Stimulated activated CD8-positive, alpha-beta memory T cell treated with anti-CD3 and anti-CD28 coated beads, Interleukin-4, amount 100 ng/mL, for 1 hour (primary cell): ENCODE data around the gene GRPEL2.
"Not testable (repeated sequence)": the region's sequence is repeated elsewhere in the genome, so short reads cannot be mapped to it uniquely, and the experiment has no call there.

Source experiments
- DNase-seq, 2 donors: peaks; one replicate each; pipeline ENCODE4 v3.0.0-alpha.2; 2020; ENCODE audit warnings: low read depth in 2 of 2, low spot score in 1 of 2

The GRPEL2 gene

DNA sequence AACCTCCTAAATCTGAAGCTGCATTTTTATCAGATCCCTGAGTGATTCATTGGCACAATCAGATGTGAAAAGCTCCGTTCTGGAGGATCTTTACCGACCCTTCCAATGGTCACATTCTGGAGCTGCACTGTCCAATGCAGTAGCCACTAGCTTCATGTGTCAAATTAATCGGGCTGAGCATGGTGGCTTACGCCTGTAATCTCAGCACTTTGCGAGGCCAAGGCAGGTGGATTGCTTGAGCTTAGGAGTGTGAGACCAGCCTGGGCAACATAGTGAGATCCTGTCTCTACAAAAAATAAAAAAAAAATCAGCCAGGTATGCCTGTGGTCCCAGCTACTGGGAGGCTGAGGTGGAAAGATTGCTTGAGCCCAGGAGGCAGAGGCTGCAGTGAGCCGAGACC lies 30.1 kb downstream of the GRPEL2 start:
- no peak for DNase-seq

DNA sequence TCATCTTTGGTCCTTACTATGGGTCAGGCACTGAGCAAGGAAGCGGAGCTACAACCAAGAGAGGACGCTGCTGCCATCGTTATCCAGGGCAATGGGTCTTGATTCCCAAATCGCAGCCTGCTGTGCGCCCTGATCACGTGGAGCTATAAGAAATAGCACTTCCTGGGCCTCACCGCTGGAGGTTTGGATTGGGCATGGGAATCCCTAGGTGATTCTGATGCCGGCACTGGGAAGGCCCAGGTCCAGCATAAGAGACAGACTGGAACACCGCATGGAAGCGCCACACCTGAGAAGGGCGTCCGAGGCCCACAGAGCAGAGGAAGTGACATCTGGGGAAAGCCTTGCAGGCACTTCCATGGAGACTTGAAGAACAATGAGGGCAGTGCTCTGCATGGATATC lies 30.8 kb downstream of the GRPEL2 start:
- no peak for DNase-seq

DNA sequence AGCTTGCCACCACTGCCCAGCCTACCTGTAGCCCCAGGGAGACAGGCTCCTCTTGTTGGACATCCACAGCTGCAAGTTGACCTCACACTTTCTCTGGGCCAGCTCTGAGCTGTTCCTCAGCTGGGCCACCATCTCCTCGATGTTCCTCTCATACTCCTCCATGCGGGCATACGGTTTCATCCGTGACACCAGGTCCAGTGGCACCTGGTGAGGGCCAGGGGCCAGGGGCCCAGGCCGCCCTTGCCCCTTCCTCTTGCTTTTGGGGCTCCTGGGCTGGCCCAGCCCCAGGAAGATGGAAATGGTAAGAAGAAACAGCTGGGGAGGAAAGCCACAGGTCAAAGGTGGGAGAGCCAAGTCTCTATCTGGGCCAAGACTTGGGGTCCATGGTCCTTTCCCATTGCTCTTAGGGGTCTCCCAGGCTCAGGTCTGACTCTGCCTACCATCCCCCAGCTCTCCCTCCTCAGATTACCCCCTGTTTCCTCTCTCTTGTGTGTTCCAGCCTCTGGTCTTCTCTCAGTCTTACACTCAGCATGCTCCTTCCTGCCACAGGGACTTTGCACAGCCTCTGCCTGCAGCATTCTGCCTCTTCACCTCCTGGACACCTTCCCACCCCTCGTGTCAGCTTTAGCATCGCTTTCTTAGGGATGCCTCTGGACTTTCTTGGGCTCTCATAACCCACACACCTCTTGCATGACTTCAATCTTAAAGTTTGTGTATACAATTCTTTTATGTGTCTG lies 31.6 kb downstream of the GRPEL2 start:
- DNase-seq, result no peak

DNA sequence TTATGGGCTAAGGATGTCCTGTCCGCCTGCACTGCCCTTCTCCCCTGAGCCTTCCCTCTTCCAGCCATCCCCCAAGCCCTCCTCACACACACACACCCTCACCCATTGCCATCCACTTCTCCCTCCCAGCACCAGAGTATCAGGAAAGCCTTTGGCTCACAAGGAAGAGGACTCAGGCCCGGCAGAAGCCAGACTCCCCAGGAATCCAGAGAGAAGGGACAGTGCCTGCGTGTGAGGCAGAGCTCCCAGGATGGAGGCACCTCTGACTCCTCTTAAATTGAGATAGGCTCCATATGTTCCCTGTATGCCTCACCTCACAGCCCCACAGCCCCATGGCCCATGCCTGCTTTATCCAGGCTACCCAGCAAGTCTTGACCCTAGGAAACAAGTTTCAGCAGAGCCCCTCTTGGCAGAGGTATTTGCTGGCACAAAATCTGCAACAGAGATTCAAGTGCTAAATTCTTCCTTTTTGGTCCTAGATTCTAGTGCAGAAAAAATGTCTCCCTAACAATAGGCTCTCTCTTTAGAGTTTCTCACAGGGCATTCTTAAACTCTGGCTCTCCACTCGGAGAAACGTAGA lies 33.0 kb downstream of the GRPEL2 start:
- DNase-seq, result no peak

DNA sequence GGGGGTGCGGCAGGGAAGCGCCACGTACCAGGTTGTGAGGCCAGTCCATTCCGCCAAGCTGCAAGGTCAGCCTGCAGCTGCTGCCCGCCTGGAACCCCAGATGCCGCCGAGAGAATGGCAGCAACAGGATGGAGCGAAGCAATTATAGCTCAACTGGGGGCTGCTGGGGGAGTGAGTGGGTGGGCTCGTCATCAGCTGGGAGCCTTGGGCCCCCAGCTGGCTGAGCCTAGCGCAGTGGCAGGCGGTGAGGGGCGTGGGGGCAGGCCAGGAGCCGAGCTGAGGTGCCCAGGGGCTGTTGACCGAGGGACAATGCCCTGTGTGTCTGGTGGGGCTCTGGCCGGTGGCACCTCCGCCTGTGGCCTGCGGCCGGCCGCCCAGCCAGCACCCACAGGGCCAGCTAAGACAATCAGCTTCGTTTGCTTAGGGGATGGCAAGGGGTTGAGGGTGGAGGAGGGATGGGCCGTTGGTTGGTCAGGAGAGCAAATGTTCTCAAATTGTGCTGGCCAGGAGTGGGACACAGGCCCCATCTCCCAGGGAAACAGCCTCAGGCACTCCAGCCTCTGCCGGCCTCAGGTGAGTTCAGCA lies 34.0 kb downstream of the GRPEL2 start, which contains the start of gene IL17B:
IL17B (minus strand) TSS at position 116 of the 585 bp plus-strand sequence; CDS start at position 49, 67 bp downstream.
- DNase-seq, result no peak

DNA sequence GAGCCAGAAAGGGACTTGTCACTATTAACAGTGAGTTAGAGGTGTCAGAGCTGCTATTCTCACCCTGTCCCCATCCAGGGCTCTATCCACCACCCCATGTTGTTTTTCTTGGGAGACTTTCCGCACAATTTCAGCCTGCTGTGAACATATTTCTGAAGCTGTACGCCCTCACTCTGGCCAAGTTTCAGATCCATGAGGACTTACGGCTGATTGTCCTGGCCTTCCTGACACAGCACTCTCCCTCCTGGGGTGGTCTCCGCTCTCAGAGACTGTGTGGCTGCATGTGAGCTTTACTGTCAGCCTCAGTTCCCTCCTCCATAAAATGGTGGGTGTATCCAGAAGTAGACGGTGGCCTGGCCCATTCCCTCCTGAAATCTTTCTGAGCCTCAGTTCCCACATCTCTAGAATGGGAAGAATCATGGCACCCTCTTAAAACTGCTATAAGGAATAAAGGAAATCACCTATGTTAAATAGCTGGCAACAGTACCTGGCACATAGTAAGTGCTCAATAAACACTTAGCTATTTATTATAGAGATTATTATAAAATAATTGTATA lies 34.6 kb downstream of the GRPEL2 start:
- DNase-seq, result no peak

DNA sequence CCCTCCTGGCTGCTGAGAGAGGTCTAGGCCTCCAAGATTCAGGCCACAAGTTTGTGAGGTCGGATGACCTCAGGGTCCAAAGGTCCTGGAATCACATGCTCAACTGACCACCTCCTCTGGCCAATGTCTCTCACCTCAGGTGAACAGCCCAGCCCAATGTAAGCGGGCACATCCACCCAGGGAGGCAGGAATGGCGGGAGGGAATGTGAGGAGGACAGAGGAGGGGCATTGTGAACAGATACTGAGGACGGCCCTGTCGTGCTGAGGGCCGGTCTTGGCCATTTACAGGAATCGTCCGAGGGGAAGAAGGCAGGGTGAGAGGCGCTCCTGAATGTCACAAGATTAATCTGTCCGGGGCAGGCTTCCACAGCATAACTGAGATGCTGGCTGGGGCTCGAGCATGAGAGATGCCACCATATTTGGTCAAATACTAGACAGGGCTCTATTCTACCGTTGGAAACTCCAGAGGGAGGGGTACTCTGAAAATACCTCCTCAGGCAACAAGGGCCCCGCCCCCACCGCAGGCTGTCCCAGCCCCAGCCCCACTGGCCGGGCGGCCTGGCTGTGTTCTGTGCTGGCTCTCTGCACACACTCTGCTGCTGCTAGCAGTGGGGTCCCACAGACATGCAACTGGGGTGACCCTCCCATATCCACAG lies 35.3 kb downstream of the GRPEL2 start:
- no peak for DNase-seq

DNA sequence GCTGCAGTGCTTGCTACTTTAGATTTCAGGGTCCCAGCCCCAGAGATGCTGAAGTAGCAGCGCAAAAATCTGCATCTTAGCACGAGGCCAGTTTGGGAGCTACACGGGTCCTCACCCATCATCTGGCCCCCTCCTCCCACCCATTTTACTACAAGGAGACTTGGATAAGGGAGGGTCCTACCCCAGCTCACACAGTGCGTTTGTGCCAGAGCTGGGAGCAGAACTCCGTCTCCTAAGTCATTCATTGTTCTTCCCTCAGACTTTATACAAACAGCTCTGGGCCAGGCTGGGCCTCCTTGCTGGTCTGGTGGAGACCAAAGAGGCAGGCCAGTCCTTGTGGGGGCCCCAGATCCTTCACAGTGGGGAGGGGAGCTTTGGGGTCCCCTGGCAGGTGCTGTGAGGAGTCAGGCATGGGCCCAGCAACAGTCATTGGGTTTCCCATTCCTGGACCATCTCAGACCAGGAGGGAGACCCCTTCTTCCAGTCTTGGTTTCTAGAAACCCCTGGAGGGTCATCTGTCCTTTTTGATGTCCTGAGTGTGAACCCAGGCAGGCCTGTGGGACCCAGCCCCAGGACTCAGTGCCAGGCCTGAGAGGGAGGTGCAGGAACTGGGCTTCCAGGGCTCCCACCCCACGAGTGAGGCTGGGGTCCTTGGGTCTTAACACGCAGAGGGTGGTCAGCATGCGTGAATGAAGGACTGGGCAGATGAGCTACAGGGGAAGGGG lies 36.1 kb downstream of the GRPEL2 start:
- no peak for DNase-seq

DNA sequence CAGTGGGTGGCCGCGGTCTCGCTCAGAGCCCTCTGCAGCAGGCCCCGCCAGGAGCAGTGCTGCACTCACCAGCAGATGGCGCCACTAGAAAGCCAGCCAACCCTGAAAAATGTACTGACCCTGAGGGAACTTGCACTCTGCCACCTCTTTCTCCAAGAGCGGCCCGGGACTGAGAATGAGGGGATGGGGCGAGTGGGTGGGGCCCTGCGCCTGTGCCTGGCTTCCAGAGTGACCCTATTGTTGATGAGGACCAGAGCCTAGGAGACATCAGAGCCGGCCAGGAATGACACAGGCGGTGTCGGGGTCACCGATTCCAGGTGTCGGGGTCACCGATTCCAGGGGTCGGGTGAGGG lies 36.7 kb downstream of the GRPEL2 start:
- DNase-seq, result peak; percentile 44 to 62

DNA sequence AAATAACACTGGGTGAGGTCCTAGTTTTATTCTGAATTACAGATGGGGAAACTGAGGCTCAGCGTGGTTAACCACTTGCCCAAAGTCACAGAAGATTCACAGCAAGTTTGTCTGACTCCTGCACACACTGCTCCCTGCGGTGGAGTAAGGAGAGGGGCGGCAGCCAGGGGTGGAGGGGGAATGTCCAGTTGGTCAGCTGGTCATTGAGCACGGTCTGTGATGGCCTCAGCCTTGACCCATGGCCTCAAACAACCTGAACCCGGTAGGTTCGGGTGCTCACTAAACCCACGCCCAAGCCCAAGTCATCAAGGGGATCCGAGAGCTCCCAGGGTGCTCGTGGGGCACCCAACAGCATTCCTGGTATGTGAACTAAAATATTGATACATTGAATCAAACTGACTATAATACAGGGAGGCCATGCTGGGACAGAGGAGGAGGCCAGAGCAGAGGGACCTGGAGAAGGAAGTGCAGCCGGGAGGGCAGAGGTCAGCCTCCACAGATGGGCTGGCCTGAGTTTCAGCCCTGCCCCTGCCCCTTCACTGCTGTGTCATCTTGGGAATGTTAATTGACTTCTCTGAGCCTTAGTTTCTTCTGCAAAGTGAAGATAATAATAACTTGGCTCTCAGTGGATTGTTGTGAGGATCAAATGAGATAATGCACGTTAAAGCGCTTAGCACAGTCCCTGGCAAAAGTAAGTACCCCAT lies 37.4 kb downstream of the GRPEL2 start:
- no peak for DNase-seq

DNA sequence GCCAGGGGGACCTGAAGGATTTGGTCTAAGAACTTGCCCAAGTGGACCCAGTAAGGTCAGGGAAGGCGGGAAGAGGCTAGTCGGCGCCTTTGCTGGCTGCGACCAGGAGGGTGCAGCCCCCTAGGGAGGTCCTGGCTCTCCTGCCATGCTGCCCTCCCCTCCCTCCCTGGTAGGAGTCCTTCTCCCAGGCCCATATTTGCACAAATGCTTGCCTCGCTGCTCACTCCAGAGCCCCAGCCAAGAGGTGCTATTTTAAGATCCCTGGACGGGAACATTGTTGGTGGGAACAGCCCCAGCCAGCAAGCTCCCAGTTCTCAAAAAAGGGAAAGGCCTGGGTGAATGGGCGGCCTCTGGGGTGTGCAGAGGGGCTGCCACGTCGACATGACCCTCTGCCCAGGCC lies 38.1 kb downstream of the GRPEL2 start:
- DNase-seq, result no peak

DNA sequence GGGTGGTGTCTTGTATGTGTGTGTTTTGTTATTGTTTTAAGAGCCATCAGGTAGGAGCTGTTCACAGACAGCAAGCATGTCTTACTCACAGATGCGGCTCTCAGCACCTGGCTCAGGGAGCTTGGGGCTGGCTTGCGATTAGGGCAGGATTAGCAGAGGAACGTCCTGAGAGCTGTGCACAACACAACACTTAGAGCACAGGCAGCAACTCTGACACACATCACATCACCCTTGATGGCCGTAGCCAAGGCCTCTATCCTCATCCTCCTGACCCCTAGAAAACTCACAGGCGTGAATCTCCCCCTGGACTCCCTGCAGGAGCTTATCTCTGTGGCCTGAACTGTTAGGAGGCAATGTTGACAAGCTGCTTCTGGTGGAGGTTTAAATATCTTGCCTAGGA lies 40.9 kb downstream of the GRPEL2 start:
- no peak for DNase-seq

DNA sequence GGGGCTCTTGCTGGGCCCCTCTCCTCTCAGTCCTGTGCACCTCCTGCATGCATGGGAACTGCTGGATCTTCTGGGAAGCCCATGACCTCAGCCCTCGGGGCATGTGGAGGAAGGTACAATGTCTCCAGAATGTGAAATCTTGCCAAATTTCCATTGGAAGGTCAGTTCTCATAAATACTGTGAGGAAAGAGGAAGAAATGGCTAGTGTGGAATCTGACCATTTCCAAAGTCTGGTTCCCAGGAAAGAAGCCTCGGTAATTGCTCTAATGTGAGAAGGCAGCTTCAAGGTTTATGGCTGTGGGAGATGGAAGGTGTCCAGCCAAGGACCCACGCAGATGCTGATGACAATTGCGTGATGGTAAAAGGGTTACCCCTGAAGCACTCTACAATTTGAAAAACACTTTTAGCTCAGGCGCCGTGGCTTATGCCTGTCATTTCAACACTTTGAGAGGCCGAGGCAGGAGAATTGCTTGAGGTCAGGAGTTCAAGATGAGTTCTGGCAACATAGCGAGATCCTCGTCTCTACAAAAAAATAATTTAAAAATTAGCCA lies 41.9 kb downstream of the GRPEL2 start:
- DNase-seq, result no peak

DNA sequence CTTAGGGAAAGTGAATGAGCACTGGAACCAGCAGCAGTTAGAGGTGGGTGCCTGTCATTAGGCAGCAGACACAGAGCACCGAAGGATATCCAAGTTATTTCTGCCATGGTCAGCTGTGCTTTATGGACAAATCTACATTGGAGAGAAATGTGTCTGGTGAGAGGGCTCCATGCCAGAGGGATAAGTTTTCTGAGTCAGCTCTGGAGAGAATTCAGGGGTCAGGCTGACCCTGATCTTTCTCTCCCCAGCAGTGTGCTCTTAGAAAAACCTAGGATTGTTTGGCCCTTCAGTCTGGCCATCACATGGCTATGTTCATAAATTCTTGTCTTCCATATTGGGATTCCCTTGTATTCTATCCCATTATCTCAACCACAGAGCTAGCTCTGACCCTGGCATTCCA lies 42.7 kb downstream of the GRPEL2 start:
- DNase-seq, result no peak

DNA sequence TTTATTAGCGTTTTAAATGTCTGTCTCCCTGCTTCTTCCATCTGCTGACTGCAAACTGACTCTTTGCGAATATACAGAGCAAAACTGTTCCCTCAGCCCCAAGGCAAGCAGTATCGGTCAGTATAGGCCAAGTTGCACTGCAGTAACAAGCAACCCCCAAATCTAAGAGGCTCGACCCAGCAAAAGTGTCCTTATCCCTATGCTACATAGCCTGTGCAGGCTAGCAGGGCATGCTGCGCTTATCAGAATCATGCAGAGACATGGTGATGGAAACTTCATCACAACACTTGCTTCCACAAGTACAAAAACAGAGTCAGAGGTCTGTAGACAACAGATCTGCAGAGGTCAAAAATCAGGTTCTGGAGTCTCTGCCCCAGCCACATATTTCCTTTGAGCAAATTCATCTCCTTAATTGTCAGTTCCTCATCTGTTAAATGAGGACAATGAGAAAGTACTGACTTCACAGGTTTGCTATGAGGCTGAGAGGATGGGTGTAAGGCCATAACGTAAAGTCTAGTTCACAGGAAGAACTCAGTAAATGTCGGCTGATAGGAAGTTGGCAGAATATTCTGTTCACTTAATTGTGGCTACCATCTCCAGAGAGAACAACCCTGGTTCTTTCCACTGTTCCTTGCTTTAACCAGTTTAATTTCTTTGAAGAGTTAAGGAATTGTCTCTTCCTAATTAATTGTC lies 43.3 kb downstream of the GRPEL2 start:
- DNase-seq, result no peak

DNA sequence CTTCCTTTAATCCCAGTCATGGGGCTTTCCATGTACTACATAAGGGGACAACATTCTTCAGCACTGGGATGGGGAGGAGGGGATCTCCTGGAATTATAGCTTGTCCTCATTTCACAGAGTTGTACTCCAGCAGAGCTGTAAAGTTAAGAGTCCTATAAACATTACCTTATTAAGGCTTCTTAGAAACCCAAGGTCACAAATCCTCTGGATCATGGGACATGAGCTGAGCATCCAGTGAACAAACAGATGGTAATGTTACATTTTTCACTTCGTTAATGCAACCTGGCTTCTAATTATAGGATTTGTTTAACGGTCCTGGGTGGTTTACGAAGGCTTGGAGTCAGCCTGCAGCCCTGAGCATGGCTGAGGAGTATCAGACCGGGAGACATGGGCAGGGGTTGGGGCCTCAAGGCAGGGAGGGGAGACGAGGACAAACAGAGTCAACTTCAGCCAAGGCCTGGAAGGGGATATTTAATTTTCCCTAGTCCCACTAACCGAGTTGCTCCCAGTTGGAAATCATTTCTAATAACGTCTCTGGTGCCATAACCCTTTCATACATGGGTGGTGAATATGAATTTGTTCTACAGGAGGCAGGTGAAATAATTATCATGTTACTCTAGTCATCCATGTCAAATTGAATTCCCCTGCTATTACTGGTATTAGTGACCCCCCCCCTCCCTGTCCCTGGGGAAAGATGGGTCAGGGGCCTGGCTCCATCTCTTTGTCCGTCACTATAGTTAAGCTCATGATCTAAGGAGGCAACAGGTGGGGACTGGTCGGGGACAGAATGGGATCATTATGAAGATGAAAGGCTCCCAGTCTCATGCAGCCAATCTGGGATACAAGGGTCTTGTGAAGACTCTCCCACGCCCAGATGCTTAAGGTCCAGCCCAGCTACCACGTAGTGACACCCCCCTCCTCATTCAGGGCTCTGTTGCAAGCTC lies 44.5 kb downstream of the GRPEL2 start:
- DNase-seq, result no peak

DNA sequence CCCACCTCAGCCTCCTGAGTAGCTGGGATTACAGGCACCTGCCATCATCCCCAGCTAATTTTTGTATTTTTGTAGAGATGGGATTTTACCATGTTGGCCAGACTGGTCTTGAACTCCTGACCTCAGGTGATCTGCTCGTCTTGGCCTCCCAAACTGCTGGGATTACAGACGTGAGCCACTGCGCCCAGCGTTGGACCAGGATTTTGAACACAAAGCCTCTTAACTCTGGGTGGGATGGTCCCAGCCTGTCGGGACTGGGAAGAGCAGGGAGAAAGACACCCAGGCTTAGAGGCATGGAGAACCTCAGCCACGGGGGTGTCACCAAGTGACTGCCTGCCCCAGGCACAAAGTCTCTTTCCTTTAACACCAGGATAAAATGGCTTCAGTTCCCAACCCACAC lies 45.8 kb downstream of the GRPEL2 start:
- not testable (repeated sequence) for DNase-seq

DNA sequence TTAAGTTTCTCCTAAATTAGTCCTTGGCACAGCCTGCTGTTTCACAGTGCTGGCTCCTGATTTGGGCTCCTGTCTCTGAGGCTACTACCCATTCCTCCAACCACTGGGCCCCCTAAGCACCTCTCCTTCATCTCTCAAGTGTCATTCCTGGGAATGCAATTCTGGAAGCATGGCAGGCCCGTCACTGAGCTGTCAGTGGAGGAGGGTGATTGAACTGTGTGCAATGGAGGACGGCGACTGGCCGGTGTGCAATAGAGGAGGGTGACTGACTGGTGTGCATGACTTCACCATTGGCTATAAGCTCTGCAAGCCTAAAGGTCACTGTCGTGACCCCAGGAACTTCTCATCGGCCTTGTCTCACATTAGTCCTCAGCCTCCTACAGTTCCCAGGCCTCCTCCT lies 46.2 kb downstream of the GRPEL2 start:
- DNase-seq, result no peak

DNA sequence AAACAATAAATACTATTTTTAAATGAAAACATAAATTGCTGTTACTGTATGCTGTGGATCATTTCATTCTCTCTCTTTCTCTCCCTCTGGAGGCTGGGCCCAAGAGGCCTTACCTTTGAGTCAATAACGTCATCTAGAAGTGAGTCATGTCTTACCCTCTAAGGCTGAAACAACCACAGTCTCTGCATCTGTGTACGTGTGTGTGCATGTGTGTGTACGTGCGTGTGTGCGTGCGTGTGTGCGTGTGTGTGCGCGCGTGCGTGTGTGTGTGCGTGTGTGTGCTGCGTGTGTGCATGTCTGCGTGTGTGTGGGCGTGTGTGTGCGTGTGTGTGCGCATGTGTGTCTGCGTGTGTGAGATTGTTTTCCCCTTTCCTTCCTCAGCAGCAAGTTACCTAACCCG lies 47.4 kb downstream of the GRPEL2 start:
- no peak for DNase-seq
